Vagina (tissue), 2 donors: ENCODE results near the gene CWF19L2.

Experiments used
- POLR2A ChIP-seq, 2 donors: fragments of 450-650 bp; IDR thresholded peaks; one replicate each; pipeline ENCODE4 v1.6.1; 2017; ENCODE audit warnings: antibody characterized with exemption in 2 of 2, mild to moderate bottlenecking in 2 of 2, moderate library complexity in 2 of 2
- POLR2AphosphoS5 ChIP-seq, 2 donors: sonication (generic); formaldehyde crosslinking; IDR thresholded peaks; one replicate each; pipeline ENCODE4 v1.9.0; 2017; ENCODE audit warnings: antibody characterized with exemption in 2 of 2, mild to moderate bottlenecking in 2 of 2, low read depth in 1 of 2; ENCODE audit not compliant: insufficient read depth in 1 of 2
- TF ChIP-seq, protein P1 (sequence below), 3 experiments: fragments of 450-650 bp in 2 of 3; fragments of 200-600 bp in 1 of 3; sonication (generic) in 1 of 3; IDR thresholded peaks; one replicate each; pipeline ENCODE4 v1.5.1; 2017 to 2019; ENCODE audit warnings: antibody characterized with exemption in 3 of 3, mild to moderate bottlenecking in 2 of 3, moderate library complexity in 2 of 3

DNA sequence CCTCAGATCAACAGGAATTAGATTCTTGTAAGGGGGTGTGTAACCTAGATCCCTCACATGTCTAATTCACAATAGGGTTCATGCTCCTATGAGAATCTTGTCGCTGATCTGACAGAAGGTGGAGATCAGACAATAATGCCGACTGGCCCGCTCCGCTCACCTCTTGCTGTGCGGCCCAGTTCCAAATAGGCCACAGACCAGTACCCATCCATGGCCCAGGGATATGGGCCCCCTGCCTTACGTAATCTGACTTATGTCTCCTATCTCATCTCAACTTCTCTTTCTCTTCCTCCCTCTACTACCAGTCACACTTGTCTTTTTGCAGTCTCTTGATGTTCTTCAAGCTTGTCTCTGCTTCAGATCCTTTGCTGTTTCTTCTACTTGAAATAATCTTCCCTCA, 70.0 kb downstream of the CWF19L2 start:
- TF ChIP-seq POLR2A (IDR thresholded peaks at IDR 0.05) = no peak
- TF ChIP-seq, protein P1, sequence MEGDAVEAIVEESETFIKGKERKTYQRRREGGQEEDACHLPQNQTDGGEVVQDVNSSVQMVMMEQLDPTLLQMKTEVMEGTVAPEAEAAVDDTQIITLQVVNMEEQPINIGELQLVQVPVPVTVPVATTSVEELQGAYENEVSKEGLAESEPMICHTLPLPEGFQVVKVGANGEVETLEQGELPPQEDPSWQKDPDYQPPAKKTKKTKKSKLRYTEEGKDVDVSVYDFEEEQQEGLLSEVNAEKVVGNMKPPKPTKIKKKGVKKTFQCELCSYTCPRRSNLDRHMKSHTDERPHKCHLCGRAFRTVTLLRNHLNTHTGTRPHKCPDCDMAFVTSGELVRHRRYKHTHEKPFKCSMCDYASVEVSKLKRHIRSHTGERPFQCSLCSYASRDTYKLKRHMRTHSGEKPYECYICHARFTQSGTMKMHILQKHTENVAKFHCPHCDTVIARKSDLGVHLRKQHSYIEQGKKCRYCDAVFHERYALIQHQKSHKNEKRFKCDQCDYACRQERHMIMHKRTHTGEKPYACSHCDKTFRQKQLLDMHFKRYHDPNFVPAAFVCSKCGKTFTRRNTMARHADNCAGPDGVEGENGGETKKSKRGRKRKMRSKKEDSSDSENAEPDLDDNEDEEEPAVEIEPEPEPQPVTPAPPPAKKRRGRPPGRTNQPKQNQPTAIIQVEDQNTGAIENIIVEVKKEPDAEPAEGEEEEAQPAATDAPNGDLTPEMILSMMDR (IDR thresholded peaks at IDR 0.05) = no peak
- TF ChIP-seq POLR2AphosphoS5 (IDR thresholded peaks at IDR 0.05; ENCODE audit: insufficient read depth in 1 of 2, low read depth in 1 of 2) = no peak
